WTC11 (cell line): Measurements from ENCODE around the gene RBP7. TPM values are rescaled to one million over a fixed set of nuclear protein-coding genes. Genes with fewer than 3 reads are reported as not detected.

ENCODE experiments used
- ATAC-seq: fragments of 200-7000 bp; cut with Tn5 transposase; 2 replicates; pipeline ENCODE4 v1.10.0; 2021; ENCODE audit warnings: mild to moderate bottlenecking, moderate library complexity
- CTCF ChIA-PET: fragments of 300-600 bp; sonication (Branson Sonifier 250); formaldehyde crosslinking; loops from one replicate; lab custom pipeline; 2021; ENCODE audit warnings: antibody characterized with exemption; lab: Charles Lee
- POLR2A ChIA-PET: fragments of 350-600 bp; sonication (Branson Sonifier 250); formaldehyde crosslinking; loops from one replicate; lab custom pipeline; 2021; ENCODE audit warnings: antibody characterized with exemption; lab: Charles Lee
- DNase-seq: peaks from one replicate; pipeline ENCODE4 v3.0.0; 2021; ENCODE audit warnings: low spot score
- H3K27ac Mint-ChIP-seq: 2 replicates; pipeline ENCODE4 v1.8.0; 2021; ENCODE audit warnings: mixed read lengths
- H3K27me3 Mint-ChIP-seq: 2 replicates; pipeline ENCODE4 v1.8.0; 2021; ENCODE audit warnings: low read depth, mild to moderate bottlenecking, moderate library complexity, mixed read lengths
- H3K36me3 Mint-ChIP-seq: 2 replicates; pipeline ENCODE4 v1.8.0; 2021; ENCODE audit warnings: mixed read lengths
- H3K4me1 Mint-ChIP-seq: 2 replicates; pipeline ENCODE4 v1.8.0; 2022; ENCODE audit warnings: mixed read lengths
- H3K4me3 Mint-ChIP-seq: 2 replicates; pipeline ENCODE4 v1.8.0; 2021; ENCODE audit warnings: mild to moderate bottlenecking, moderate library complexity, mixed read lengths
- H3K9me3 Mint-ChIP-seq: 2 replicates; pipeline ENCODE4 v1.8.0; 2021; ENCODE audit warnings: mixed read lengths
- ATF6 ChIP-seq: sonication (generic); formaldehyde crosslinking; IDR thresholded peaks from 2 replicates; pipeline ENCODE4 v1.8.1; 2023; ENCODE audit warnings: mild to moderate bottlenecking, missing genetic modification reagents
- E2F4 ChIP-seq: sonication (generic); formaldehyde crosslinking; IDR thresholded peaks from 2 replicates; pipeline ENCODE4 v1.8.1; 2022; ENCODE audit warnings: low read depth, mild to moderate bottlenecking, moderate library complexity, missing genetic modification reagents, borderline replicate concordance
- ESRRA ChIP-seq: sonication (generic); formaldehyde crosslinking; IDR thresholded peaks from 2 replicates; pipeline ENCODE4 v1.8.1; 2022; ENCODE audit warnings: mild to moderate bottlenecking, missing genetic modification reagents, borderline replicate concordance
- FOXJ3 ChIP-seq: sonication (generic); formaldehyde crosslinking; IDR thresholded peaks from 2 replicates; pipeline ENCODE4 v1.9.0; 2021; ENCODE audit warnings: missing genetic modification reagents, mild to moderate bottlenecking, borderline replicate concordance
- HMGXB4 ChIP-seq: sonication (generic); formaldehyde crosslinking; IDR thresholded peaks from 2 replicates; pipeline ENCODE4 v1.8.1; 2023; ENCODE audit warnings: mild to moderate bottlenecking, moderate library complexity, missing genetic modification reagents
- NFATC4 ChIP-seq: fragments of 250-450 bp; sonication (Bioruptor Pico); IDR thresholded peaks from 2 replicates; pipeline ENCODE4 v1.9.0; 2021; ENCODE audit warnings: mild to moderate bottlenecking
- PREB ChIP-seq: sonication (generic); formaldehyde crosslinking; IDR thresholded peaks from 2 replicates; pipeline ENCODE4 v1.8.1; 2022; ENCODE audit warnings: mild to moderate bottlenecking, missing genetic modification reagents, moderate library complexity, borderline replicate concordance
- SMAD3 ChIP-seq: sonication (generic); formaldehyde crosslinking; IDR thresholded peaks from 2 replicates; pipeline ENCODE4 v1.8.0; 2022; ENCODE audit warnings: missing genetic modification reagents, mild to moderate bottlenecking, borderline replicate concordance
- SP1 ChIP-seq: sonication (generic); formaldehyde crosslinking; conservative IDR thresholded peaks from 2 replicates; pipeline ENCODE4 v1.8.1; 2022; ENCODE audit warnings: missing genetic modification reagents
- ZNF232 ChIP-seq: sonication (generic); formaldehyde crosslinking; IDR thresholded peaks from 2 replicates; pipeline ENCODE4 v1.8.0; 2022; ENCODE audit warnings: mild to moderate bottlenecking, missing genetic modification reagents
- total RNA-seq: library from RNA; stranded (reverse); gene quantifications from 3 replicates; pipeline ENCODE4 v1.2.3, GENCODE V29; 2021
- TF ChIP-seq, protein P1 (sequence below): fragments of 250-450 bp; sonication (Bioruptor Pico); IDR thresholded peaks from 2 replicates; pipeline ENCODE4 v1.9.0; 2021; ENCODE audit warnings: mild to moderate bottlenecking, borderline replicate concordance
- TF ChIP-seq, protein P2 (sequence below): fragments of 250-450 bp; sonication (Bioruptor Pico); IDR thresholded peaks from 2 replicates; pipeline ENCODE4 v1.9.0; 2021; ENCODE audit warnings: moderate library complexity, mild to moderate bottlenecking, inconsistent platforms, borderline replicate concordance

The RBP7 gene
- total RNA-seq, 1 experiment from 2014 or later, result 3.2 TPM

- no peaks in the 10 kb centered on the region for H3K9me3 Mint-ChIP-seq
- H3K36me3 Mint-ChIP-seq, result peaks cover 9% of the 10 kb centered on the region
- POLR2A ChIA-PET, result interaction anchor here (0.7 to 2.2 kb wide), 2 partner anchors 13 to 26 kb away, joined by 3 to 8 read pairs; partner anchors contain the start of gene UBE4B
- no peaks in the 10 kb centered on the region for H3K27me3 Mint-ChIP-seq
- peak overlapping the region; percentile 16; the same call in 1 of the 2 replicates for H3K27ac Mint-ChIP-seq
- CTCF ChIA-PET, result interaction anchor here (0.5 to 3.0 kb wide), 3 partner anchors 13 to 403 kb away, joined by 3 to 12 read pairs (median 3); partner anchors contain the start of genes CORT and UBE4B
- peaks cover 24% of the 10 kb centered on the region for H3K4me1 Mint-ChIP-seq
- DNase-seq, result no peak
- TF ChIP-seq ATF6 (CRISPR knock-in tag), result no peak
- TF ChIP-seq, all 79 proteins: peak for 0
- no peak overlapping the region for H3K4me3 Mint-ChIP-seq
- peak; percentile 46; the same call in 1 of the 2 replicates for ATAC-seq
Measured at GRCh38 chr1:10046356-10047085, 49.5 kb downstream of the RBP7 start.

- peaks cover 24% of the 10 kb centered on the region for H3K4me1 Mint-ChIP-seq
- ATAC-seq (no peak), DNase-seq (no peak)
- no peak overlapping the region for H3K4me3 Mint-ChIP-seq
- POLR2A ChIA-PET, result interaction anchor here (0.5 kb wide), 1 partner anchor 15 kb away, joined by 5 read pairs; no protein-coding TSS in a partner anchor
- TF ChIP-seq ESRRA (CRISPR knock-in tag) (no peak), SP1 (no peak), ZNF232 (CRISPR knock-in tag) (no peak)
- H3K27ac Mint-ChIP-seq, result peak overlapping the region; percentile 24
- no peaks in the 10 kb centered on the region for H3K9me3 Mint-ChIP-seq
- H3K27me3 Mint-ChIP-seq, result no peaks in the 10 kb centered on the region
- H3K36me3 Mint-ChIP-seq, result peaks cover 6% of the 10 kb centered on the region
- CTCF ChIA-PET, result interaction anchor here (1.2 kb wide), 1 partner anchor 381 kb away, joined by 3 read pairs; the partner anchor contains the start of gene CENPS
Measured at GRCh38 chr1:10048601-10049000, 51.6 kb downstream of the RBP7 start.

GRCh38 chr1:10050611-10051010 is 53.6 kb downstream of the RBP7 start:
- Mint-ChIP-seq H3K27me3 (no peaks in the 10 kb centered on the region), H3K36me3 (peaks cover 4% of the 10 kb centered on the region), H3K4me3 (no peak overlapping the region), H3K27ac (no peak overlapping the region), H3K4me1 (peaks cover 19% of the 10 kb centered on the region), H3K9me3 (no peaks in the 10 kb centered on the region)
- no peak for ATAC-seq
- ChIA-PET CTCF (interaction anchor here (0.6 kb wide), 1 partner anchor 105 kb away, joined by 6 read pairs; no protein-coding TSS in a partner anchor), POLR2A (no interaction called here)
- no peak for DNase-seq
- TF ChIP-seq HMGXB4 (no peak), E2F4 (CRISPR knock-in tag) (no peak), PREB (CRISPR knock-in tag) (no peak), SMAD3 (CRISPR knock-in tag) (no peak), NFATC4 (CRISPR knock-in tag) (no peak), FOXJ3 (CRISPR knock-in tag) (no peak)
- TF ChIP-seq, protein P1, sequence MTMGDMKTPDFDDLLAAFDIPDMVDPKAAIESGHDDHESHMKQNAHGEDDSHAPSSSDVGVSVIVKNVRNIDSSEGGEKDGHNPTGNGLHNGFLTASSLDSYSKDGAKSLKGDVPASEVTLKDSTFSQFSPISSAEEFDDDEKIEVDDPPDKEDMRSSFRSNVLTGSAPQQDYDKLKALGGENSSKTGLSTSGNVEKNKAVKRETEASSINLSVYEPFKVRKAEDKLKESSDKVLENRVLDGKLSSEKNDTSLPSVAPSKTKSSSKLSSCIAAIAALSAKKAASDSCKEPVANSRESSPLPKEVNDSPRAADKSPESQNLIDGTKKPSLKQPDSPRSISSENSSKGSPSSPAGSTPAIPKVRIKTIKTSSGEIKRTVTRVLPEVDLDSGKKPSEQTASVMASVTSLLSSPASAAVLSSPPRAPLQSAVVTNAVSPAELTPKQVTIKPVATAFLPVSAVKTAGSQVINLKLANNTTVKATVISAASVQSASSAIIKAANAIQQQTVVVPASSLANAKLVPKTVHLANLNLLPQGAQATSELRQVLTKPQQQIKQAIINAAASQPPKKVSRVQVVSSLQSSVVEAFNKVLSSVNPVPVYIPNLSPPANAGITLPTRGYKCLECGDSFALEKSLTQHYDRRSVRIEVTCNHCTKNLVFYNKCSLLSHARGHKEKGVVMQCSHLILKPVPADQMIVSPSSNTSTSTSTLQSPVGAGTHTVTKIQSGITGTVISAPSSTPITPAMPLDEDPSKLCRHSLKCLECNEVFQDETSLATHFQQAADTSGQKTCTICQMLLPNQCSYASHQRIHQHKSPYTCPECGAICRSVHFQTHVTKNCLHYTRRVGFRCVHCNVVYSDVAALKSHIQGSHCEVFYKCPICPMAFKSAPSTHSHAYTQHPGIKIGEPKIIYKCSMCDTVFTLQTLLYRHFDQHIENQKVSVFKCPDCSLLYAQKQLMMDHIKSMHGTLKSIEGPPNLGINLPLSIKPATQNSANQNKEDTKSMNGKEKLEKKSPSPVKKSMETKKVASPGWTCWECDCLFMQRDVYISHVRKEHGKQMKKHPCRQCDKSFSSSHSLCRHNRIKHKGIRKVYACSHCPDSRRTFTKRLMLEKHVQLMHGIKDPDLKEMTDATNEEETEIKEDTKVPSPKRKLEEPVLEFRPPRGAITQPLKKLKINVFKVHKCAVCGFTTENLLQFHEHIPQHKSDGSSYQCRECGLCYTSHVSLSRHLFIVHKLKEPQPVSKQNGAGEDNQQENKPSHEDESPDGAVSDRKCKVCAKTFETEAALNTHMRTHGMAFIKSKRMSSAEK (CRISPR knock-in tag), result no peak
- TF ChIP-seq, protein P2, sequence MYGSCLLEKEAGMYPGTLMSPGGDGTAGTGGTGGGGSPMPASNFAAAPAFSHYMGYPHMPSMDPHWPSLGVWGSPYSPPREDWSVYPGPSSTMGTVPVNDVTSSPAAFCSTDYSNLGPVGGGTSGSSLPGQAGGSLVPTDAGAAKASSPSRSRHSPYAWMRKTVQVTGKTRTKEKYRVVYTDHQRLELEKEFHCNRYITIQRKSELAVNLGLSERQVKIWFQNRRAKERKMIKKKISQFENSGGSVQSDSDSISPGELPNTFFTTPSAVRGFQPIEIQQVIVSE (CRISPR knock-in tag), result no peak
